Esophagus (tissue), 2 donors: ENCODE data around the gene NRCAM. TPM values are rescaled to one million over a fixed set of nuclear protein-coding genes. Genes with fewer than 3 reads are reported as not detected.

Experiments used
- H3K27ac ChIP-seq, 2 donors: one replicate each; pipeline ENCODE4 v1.5.1; 2013; ENCODE audit warnings: low read depth in 2 of 2, mild to moderate bottlenecking in 2 of 2, inconsistent platforms in 1 of 2, low read length in 1 of 2, moderate library complexity in 1 of 2
- H3K27me3 ChIP-seq, 2 donors: one replicate each; pipeline ENCODE4 v1.6.1; 2013; ENCODE audit warnings: low read length in 2 of 2, control low read depth in 1 of 2, mild to moderate bottlenecking in 1 of 2; ENCODE audit not compliant: insufficient read depth in 2 of 2, control insufficient read depth in 1 of 2
- H3K36me3 ChIP-seq, 2 donors: one replicate each; pipeline ENCODE4 v1.6.1; 2013; ENCODE audit warnings: low read length in 1 of 2; ENCODE audit not compliant: control insufficient read depth in 2 of 2, insufficient read depth in 2 of 2
- H3K4me1 ChIP-seq, 2 donors: one replicate each; pipeline ENCODE4 v1.6.1; 2013; ENCODE audit warnings: low read length in 1 of 2; ENCODE audit not compliant: control insufficient read depth in 2 of 2, insufficient read depth in 2 of 2
- H3K4me3 ChIP-seq, 2 donors: one replicate each; pipeline ENCODE4 v1.5.1; 2013; ENCODE audit warnings: low read length in 2 of 2, mild to moderate bottlenecking in 2 of 2, low read depth in 1 of 2, moderate library complexity in 1 of 2
- H3K9me3 ChIP-seq, 2 donors: one replicate each; pipeline ENCODE4 v1.6.1; 2013; ENCODE audit warnings: mild to moderate bottlenecking in 2 of 2, low read depth in 1 of 2, low read length in 1 of 2, moderate library complexity in 1 of 2; ENCODE audit not compliant: control insufficient read depth in 2 of 2, insufficient read depth in 1 of 2
- WGBS, 2 donors: extraction: QIAGEN DNeasy Blood & Tissue Kit; methylation state at CpG; one replicate each; pipeline ENCODE4 v1.1.7; 2013; 5-methylcytosine and 5-hydroxymethylcytosine counted together
- polyA plus RNA-seq, 2 donors: library from polyadenylated mRNA; stranded (reverse); fragments of 200-250 nt; gene quantifications; one replicate each; pipeline ENCODE4 v1.2.3, GENCODE V29; 2013
- donor health status: healthy with polysubstance abuse.
- donor health status: Bipolar disorder and iron deficiency.

Gene NRCAM
- polyA plus RNA-seq, 2 donors, result 0.35 to 0.96 TPM

DNA sequence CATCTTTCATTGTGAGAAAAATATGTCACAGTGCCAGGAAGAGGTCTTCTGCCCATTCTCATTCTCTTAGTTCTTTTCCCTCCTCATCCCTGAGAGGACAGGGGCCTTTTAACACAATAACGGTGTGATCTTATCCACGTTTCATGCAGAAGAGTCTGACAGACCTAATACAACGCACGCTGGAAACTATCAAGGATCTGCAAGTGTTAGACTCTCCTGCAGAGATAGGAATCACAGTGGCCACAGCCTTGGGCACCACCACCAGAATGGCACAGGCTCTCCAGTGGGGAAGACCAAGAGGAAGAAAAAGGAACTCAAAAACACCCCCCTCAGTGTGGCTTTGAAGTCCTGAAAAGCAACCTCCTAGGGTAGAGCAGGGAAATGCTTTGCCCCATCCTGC, 253.5 kb downstream of the NRCAM start:
- Histone ChIP-seq H3K4me3 (no peak overlapping the region), H3K36me3 (no peaks in the 10 kb centered on the region), H3K9me3 (no peaks in the 10 kb centered on the region), H3K4me1 (no peaks in the 10 kb centered on the region), H3K27me3 (no peaks in the 10 kb centered on the region), H3K27ac (no peak overlapping the region)
- WGBS, 2 donors, result 74% methylated on average over 4 of the region's 4 CpGs

DNA sequence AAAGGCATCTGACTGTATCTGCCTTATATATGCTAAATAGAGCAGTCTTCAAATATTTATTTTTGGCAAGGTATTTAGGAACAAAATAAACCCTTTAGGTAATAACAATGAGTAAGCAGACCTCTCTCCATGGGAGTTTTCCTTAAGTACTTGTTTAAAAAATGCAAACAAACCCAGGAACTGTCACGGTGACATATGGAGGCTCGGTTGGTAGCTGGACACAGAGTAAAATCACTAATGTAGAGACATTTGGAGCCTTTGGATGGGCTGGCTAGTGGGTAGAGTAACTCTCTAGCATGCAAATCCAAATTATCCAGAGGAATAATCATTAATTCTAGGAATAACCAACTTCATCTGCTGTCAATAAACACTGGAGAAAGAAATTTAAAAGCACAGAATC, 254.5 kb downstream of the NRCAM start:
- WGBS, 2 donors, result 42 to 52% methylated on average over 2 of the region's 2 CpGs
- no peaks in the 10 kb centered on the region for H3K36me3 ChIP-seq

DNA sequence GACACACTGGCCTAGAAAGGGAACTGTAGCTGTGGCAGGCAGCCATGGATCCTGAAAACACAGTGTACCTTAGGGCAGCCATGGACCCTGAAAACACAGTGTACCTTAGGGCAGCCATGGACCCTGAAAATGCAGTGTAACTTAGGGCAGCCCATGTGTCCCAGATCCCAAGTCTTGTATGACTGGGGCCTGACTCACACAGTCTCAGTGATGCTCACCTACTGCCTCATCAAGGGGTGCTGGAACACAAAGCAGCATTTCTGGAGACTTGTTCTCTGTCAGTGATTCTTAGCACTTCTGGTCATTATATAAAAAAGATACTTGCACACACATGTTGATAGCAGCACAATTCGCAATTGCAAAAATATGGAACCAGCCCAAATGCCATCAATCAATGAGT, 255.9 kb downstream of the NRCAM start:
- Histone ChIP-seq H3K36me3 (no peaks in the 10 kb centered on the region), H3K27ac (no peak overlapping the region), H3K27me3 (no peaks in the 10 kb centered on the region), H3K4me3 (no peak overlapping the region), H3K9me3 (no peaks in the 10 kb centered on the region), H3K4me1 (no peaks in the 10 kb centered on the region)
- WGBS, 2 donors, result 47 to 76% methylated on average over 1 of the region's 1 CpG

More for the DNA sequence above, 254.5 kb downstream of the NRCAM start:
- H3K4me3 ChIP-seq, result no peak overlapping the region
- no peaks in the 10 kb centered on the region for H3K27me3 ChIP-seq
- no peaks in the 10 kb centered on the region for H3K9me3 ChIP-seq
- H3K27ac ChIP-seq, result no peak overlapping the region
- no peaks in the 10 kb centered on the region for H3K4me1 ChIP-seq

DNA sequence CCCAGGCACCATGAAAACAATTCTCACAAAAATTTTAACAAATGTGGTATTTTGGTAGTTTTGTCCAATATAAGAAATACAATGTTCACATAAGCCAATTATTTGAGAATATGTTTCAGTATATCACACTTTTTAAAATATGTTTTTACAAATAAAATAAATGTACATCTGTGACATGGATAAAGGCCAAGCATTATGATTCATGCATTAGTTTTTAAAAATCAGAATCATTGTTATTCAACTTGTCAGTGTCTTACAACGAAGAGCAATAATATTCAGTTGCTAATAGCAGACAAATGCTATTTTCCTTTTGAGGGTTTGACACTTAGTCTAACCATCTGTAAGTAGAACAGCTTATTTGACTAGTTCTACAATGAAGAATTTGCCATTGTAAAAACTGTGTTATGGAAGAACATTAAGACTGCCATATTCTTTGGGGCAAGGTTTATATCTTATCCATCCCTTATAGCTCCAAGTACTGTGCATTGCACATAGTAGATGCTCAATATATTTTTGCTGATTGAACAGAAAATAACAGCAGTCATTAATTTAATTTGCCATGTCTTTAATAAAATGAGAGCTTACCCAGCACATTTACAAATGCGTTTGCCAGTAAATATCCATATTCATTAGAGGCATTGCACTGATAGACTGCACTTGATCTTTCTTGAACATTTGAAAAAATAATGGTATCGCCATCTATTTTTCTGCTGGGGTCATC, 258.7 kb downstream of the NRCAM start:
- Histone ChIP-seq H3K36me3 (no peaks in the 10 kb centered on the region), H3K4me3 (no peak overlapping the region), H3K27ac (no peak overlapping the region), H3K27me3 (no peaks in the 10 kb centered on the region), H3K4me1 (no peaks in the 10 kb centered on the region), H3K9me3 (no peaks in the 10 kb centered on the region)
- WGBS, 2 donors, result 77 to 79% methylated on average over 3 of the region's 3 CpGs

DNA sequence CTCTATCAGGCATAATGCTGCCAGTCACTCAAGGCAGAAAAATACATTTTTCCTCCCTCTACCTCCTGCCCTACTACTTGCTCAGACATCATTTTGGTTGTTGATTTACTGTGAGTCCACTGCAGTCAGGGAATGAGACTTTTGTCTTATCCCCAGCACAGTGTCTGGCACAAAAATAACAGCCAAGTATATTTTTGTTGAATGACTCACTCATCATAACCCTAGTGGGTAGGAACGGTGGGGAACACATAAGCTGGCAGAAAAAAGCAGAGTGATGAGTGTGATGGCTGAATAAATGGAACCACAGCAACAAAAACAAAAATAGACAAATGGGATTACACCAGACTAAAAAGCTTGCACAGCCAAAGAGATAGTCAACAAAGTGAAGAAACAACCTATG, 260.2 kb downstream of the NRCAM start:
- no peak overlapping the region for H3K4me3 ChIP-seq
- H3K27ac ChIP-seq, result no peak overlapping the region
- no peaks in the 10 kb centered on the region for H3K9me3 ChIP-seq
- H3K4me1 ChIP-seq, result no peaks in the 10 kb centered on the region
- no peaks in the 10 kb centered on the region for H3K36me3 ChIP-seq
- 23 to 46% methylated on average over 1 of the region's 1 CpG for whole genome bisulfite sequencing, 2 donors
- H3K27me3 ChIP-seq, result no peaks in the 10 kb centered on the region

DNA sequence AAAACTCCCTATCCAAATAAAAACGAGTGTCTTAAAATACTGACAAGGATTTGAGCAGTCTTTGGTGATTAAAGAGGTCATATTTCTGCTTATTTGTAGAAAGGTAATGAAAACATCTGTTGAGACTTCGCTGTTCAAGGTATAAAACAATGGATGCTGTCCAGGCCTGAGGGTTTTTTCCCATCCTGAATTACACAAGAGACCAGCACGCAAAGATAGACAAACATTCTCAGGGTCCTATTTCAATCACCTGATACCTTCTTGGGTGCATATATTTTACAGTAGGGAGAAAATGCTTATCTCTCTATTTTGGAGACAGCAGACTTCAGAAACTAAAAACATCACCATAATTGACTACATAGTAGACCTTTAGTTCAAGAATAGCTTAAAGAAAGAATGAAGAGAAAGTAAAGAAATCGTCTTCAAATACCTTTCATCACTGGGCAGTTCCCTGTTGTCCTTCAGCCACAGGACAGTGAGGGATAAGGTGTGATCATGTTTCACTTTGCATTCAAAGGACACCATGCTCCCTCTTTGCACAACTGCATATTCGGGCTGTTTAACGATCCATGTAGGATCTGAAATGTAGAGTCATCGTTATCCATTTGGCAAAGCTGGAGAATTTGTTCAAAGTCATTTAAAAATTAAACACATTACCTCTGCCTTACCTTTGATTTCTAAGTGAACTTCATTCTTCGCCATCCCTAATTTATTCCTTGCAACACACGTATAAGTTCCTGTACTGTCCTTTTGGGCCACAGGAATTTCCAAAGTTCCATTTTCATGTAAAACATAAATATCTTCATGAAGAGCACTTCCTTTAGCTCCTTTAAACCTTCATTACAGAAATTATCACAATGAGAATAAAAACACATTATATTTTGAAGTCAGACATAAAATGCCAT, 262.4 kb downstream of the NRCAM start:
- WGBS, 2 donors, result 76% methylated on average over 9 of the region's 9 CpGs
- no peaks in the 10 kb centered on the region for H3K27me3 ChIP-seq
- no peaks in the 10 kb centered on the region for H3K36me3 ChIP-seq
- H3K27ac ChIP-seq, result no peak overlapping the region
- H3K4me3 ChIP-seq, result no peak overlapping the region
- no peaks in the 10 kb centered on the region for H3K4me1 ChIP-seq
- H3K9me3 ChIP-seq, result no peaks in the 10 kb centered on the region

DNA sequence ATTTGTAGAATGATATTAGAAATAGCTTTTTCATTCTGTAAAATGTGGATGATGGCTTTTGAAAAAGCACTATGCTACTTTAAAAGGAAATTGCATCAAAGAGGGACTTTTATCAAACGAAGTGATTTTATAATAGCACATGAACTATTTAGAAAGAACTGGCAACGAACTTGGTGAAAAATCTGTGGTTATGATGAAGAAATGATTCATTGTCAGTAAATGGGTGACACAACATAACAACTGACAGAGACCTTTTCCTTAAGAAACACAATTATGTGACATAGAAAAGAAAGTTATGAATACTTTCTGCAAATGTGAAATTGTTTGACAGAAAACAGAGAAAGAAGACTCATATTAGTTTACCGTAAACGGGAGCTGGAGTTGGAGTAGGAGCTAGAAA, 265.3 kb downstream of the NRCAM start:
- H3K36me3 ChIP-seq, result no peaks in the 10 kb centered on the region
- WGBS, 2 donors, result 80 to 82% methylated on average over 4 of the region's 4 CpGs
- H3K27me3 ChIP-seq, result no peaks in the 10 kb centered on the region

DNA sequence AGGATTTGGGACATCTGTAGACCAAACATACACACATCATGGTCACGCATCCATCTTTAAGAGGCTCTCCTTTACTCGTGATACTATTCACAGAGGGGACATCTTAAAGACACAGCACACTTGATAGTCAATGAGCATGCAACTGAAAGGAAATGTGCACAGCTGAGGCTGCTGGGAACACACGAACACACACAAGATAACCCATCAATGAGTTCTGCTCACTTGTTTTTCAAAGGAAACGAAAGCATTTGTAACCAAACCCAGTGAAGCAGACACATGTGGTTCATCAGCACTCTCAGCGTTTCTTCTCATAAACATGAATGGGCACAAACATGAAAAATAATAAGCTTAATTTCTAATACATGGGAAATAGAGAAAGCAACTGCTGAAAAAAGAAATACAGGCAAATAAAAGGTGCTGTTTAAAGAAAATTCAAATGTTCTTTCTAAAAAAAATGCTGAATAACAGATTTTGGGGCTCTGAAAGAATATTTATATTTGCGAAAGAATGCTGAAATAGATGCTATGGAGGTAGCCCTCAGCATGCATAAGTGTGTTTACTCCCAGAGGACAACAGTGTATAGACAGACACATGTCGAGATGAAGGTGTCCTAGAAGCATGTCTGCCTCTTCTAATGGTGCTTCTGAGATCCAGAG, 266.4 kb downstream of the NRCAM start:
- 59 to 68% methylated on average over 7 of the region's 7 CpGs for WGBS, 2 donors
- Histone ChIP-seq H3K9me3 (no peaks in the 10 kb centered on the region), H3K4me3 (no peak overlapping the region), H3K27ac (no peak overlapping the region), H3K27me3 (no peaks in the 10 kb centered on the region), H3K36me3 (no peaks in the 10 kb centered on the region), H3K4me1 (no peaks in the 10 kb centered on the region)

More for the DNA sequence above, 265.3 kb downstream of the NRCAM start:
- H3K9me3 ChIP-seq, result no peaks in the 10 kb centered on the region
- no peak overlapping the region for H3K27ac ChIP-seq
- no peaks in the 10 kb centered on the region for H3K4me1 ChIP-seq
- H3K4me3 ChIP-seq, result no peak overlapping the region

DNA sequence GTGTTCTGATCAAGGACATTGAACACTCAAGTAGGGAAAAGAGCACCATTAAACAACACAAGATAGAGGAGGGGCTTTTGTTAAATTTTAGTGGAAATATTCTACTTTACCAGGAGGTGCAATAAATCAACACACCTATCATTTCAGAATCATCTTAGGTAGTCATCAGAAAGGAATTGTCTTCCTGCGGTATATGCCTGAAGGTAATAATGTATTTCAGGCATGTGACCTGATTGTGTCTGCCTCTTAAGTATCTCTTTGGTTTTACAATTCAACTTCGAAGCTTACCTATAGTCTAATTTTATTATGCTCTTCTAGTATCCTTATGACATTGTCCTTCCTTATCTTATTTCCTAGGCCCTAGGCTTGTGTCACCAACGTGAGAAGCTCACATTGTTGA, 267.5 kb downstream of the NRCAM start:
- Histone ChIP-seq H3K4me1 (no peaks in the 10 kb centered on the region), H3K4me3 (no peak overlapping the region), H3K27ac (no peak overlapping the region), H3K36me3 (no peaks in the 10 kb centered on the region), H3K27me3 (no peaks in the 10 kb centered on the region), H3K9me3 (no peaks in the 10 kb centered on the region)
- 89 to 93% methylated on average over 3 of the region's 3 CpGs for WGBS, 2 donors
